Gastroesophageal sphincter (tissue), 3 donors: Measurements from ENCODE around the gene ZFR2.

Source experiments
- CTCF ChIP-seq, 4 experiments: fragments of 200-600 bp in 2 of 4; fragments of 450-650 bp in 2 of 4; sonication (generic) in 1 of 4; IDR thresholded peaks; one replicate each; pipeline ENCODE4 v1.5.1; 2017 to 2019; ENCODE audit warnings: antibody characterized with exemption in 4 of 4, mild to moderate bottlenecking in 2 of 4, moderate library complexity in 2 of 4
- POLR2A ChIP-seq, 2 donors: fragments of 450-650 bp; IDR thresholded peaks; one replicate each; pipeline ENCODE4 v1.6.1; 2017; ENCODE audit warnings: antibody characterized with exemption in 2 of 2, mild to moderate bottlenecking in 2 of 2, moderate library complexity in 1 of 2
- POLR2AphosphoS5 ChIP-seq: sonication (generic); formaldehyde crosslinking; IDR thresholded peaks from one replicate; pipeline ENCODE4 v1.6.1; 2017; ENCODE audit warnings: antibody characterized with exemption

GRCh38 chr19:3916033-3916432 lies 47.2 kb upstream of the ZFR2 start:
- no peak for TF ChIP-seq POLR2A (IDR thresholded peaks at IDR 0.05)
- no peak for TF ChIP-seq CTCF (IDR thresholded peaks at IDR 0.05)
- TF ChIP-seq POLR2AphosphoS5: no peak
